Neuronal stem cell (in vitro differentiated cells): ENCODE results near the gene SPP2.

Experiments used
- DNase-seq: peaks from one replicate; pipeline ENCODE4 v3.0.0-alpha.2; 2013; ENCODE audit warnings: low spot score
- H2AFZ ChIP-seq: one replicate; pipeline ENCODE4 v1.6.1; 2013; ENCODE audit warnings: mild to moderate bottlenecking, low read length, inconsistent platforms
- H2AK5ac ChIP-seq: 2 replicates; pipeline ENCODE4 v1.6.1; 2013; ENCODE audit warnings: low read depth, mild to moderate bottlenecking, inconsistent platforms, low read length, moderate library complexity, mixed read lengths
- H2BK120ac ChIP-seq: 2 replicates; pipeline ENCODE4 v1.6.1; 2013; ENCODE audit warnings: low read depth, mild to moderate bottlenecking, inconsistent platforms, low read length, moderate library complexity, mixed read lengths
- H2BK12ac ChIP-seq: one replicate; pipeline ENCODE4 v1.6.1; 2013; ENCODE audit warnings: low read length, inconsistent platforms
- H2BK15ac ChIP-seq: 2 replicates; pipeline ENCODE4 v1.6.1; 2013; ENCODE audit warnings: mild to moderate bottlenecking, low read length, inconsistent platforms, mixed read lengths
- H2BK5ac ChIP-seq: one replicate; pipeline ENCODE4 v1.6.1; 2013; ENCODE audit warnings: inconsistent platforms, mild to moderate bottlenecking, low read length, moderate library complexity
- H3K14ac ChIP-seq: one replicate; pipeline ENCODE4 v1.6.1; 2013; ENCODE audit warnings: low read length, inconsistent platforms
- H3K18ac ChIP-seq: 2 replicates; pipeline ENCODE4 v1.6.1; 2013; ENCODE audit warnings: low read length, inconsistent platforms
- H3K23ac ChIP-seq: 2 replicates; pipeline ENCODE4 v1.6.1; 2013; ENCODE audit warnings: low read depth, mild to moderate bottlenecking, mixed read lengths, low read length, inconsistent platforms; ENCODE audit not compliant: poor library complexity
- H3K27ac ChIP-seq: replicated peaks from 3 replicates; pipeline ENCODE4 v1.5.1; 2013; ENCODE audit warnings: low read length, inconsistent platforms
- H3K27me3 ChIP-seq, 3 experiments: 2 replicates each; pipeline ENCODE4 v1.6.1; 2013; ENCODE audit warnings: low read length in 3 of 3, mild to moderate bottlenecking in 2 of 3, inconsistent platforms in 1 of 3, low read depth in 1 of 3, mixed read lengths in 1 of 3, moderate library complexity in 1 of 3; ENCODE audit not compliant: control insufficient read depth in 3 of 3, insufficient read depth in 3 of 3
- H3K36me3 ChIP-seq, 2 donors: replicated peaks in 1 of 2; 2 replicates each; pipeline ENCODE4 v1.6.1; 2013; ENCODE audit warnings: low read length in 2 of 2; ENCODE audit not compliant: control insufficient read depth in 2 of 2, insufficient read depth in 2 of 2
- H3K4ac ChIP-seq: 2 replicates; pipeline ENCODE4 v1.6.1; 2013; ENCODE audit warnings: inconsistent platforms, mild to moderate bottlenecking, low read length, moderate library complexity
- H3K4me1 ChIP-seq, 2 donors: 1 replicate in 1 of 2; 2 replicates in 1 of 2; pipeline ENCODE4 v1.6.1; 2013; ENCODE audit warnings: low read length in 2 of 2, low read depth in 1 of 2; ENCODE audit not compliant: control insufficient read depth in 2 of 2, insufficient read depth in 1 of 2
- H3K4me2 ChIP-seq: one replicate; pipeline ENCODE4 v1.6.1; 2013; ENCODE audit warnings: mild to moderate bottlenecking, low read length, inconsistent platforms; ENCODE audit not compliant: insufficient read depth, poor library complexity, severe bottlenecking
- H3K4me3 ChIP-seq, 2 donors: 2 replicates each; pipeline ENCODE4 v1.5.1; 2013; ENCODE audit warnings: low read length in 2 of 2, mild to moderate bottlenecking in 2 of 2, inconsistent platforms in 1 of 2, moderate library complexity in 1 of 2
- H3K79me1 ChIP-seq: one replicate; pipeline ENCODE4 v1.6.1; 2013; ENCODE audit warnings: low read depth, mild to moderate bottlenecking, inconsistent platforms, low read length, moderate library complexity
- H3K9ac ChIP-seq: one replicate; pipeline ENCODE4 v1.6.1; 2013; ENCODE audit warnings: mild to moderate bottlenecking, low read depth, low read length, inconsistent platforms; ENCODE audit not compliant: poor library complexity
- H3K9me3 ChIP-seq, 2 donors: replicated peaks in 1 of 2; 2 replicates each; pipeline versions ENCODE3 to v1.6.1; 2013; ENCODE audit warnings: low read length in 2 of 2, mild to moderate bottlenecking in 2 of 2, inconsistent platforms in 1 of 2, low read depth in 1 of 2, mixed read lengths in 1 of 2, moderate library complexity in 1 of 2; ENCODE audit not compliant: control insufficient read depth in 2 of 2, insufficient read depth in 1 of 2
- H4K8ac ChIP-seq: one replicate; pipeline ENCODE4 v1.6.1; 2013; ENCODE audit warnings: low read depth, mild to moderate bottlenecking, inconsistent platforms, low read length, moderate library complexity
- H4K91ac ChIP-seq: one replicate; pipeline ENCODE4 v1.6.1; 2013; ENCODE audit warnings: low read length, low read depth, mild to moderate bottlenecking, inconsistent platforms; ENCODE audit not compliant: poor library complexity
- WGBS, 2 donors: extraction: QIAGEN DNeasy Blood & Tissue Kit; methylation state at CpG; one replicate each; pipeline ENCODE4 v1.1.7; 2013; ENCODE audit warnings: missing lambda C conversion rate in 2 of 2, mixed read lengths in 1 of 2; ENCODE audit not compliant: insufficient read length in 2 of 2, insufficient replicate concordance in 1 of 2; ENCODE audit errors: extremely low coverage in 2 of 2; 5-methylcytosine and 5-hydroxymethylcytosine counted together

The SPP2 gene

DNA sequence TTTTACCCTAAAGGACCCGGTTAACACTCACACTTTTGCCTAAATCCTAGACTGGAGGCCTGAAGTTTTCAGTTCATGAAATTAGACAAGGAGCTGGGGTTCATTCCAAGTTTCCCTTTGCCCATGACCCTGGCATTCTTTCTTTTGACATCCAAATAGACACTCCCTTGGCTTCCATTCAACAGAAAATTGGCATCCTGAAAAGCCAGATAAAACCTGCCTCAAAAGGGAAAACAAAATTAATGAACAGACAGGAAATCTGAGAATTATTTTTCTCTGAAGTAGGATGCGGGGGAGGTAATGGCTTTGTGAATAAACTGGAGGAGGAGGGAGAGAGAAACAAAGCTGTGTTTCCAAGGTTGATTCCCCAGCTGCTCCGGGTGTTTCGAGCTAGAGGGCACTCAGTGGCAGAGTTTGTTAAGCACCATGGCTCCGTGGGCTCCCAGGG is 41.0 kb downstream of the SPP2 start:
- Histone ChIP-seq H2AK5ac (no peak overlapping the region), H3K18ac (no peak overlapping the region), H2BK12ac (no peak overlapping the region), H3K4ac (no peak overlapping the region), H2BK120ac (no peak overlapping the region), H3K27me3 (no peaks in the 10 kb centered on the region), H2BK5ac (no peak overlapping the region), H3K9me3 (peaks cover 0 to 2% of the 10 kb centered on the region in 2 donors), H4K8ac (no peak overlapping the region), H3K4me2 (no peak overlapping the region), H4K91ac (no peak overlapping the region), H3K14ac (peak overlapping the region; percentile 58), H3K23ac (no peak overlapping the region), H2BK15ac (no peak overlapping the region), H3K36me3 (no peaks in the 10 kb centered on the region), H3K4me1 (peaks cover 0 to 4% of the 10 kb centered on the region in 2 donors), H3K27ac (no peak overlapping the region), H2AFZ (peak overlapping the region; percentile 18), H3K9ac (no peak overlapping the region), H3K79me1 (peaks cover 2% of the 10 kb centered on the region), H3K4me3 (no peak overlapping the region)
- no CpG with 5 or more reads among the region's 5 CpGs for WGBS, 2 donors
- DNase-seq, result no peak

DNA sequence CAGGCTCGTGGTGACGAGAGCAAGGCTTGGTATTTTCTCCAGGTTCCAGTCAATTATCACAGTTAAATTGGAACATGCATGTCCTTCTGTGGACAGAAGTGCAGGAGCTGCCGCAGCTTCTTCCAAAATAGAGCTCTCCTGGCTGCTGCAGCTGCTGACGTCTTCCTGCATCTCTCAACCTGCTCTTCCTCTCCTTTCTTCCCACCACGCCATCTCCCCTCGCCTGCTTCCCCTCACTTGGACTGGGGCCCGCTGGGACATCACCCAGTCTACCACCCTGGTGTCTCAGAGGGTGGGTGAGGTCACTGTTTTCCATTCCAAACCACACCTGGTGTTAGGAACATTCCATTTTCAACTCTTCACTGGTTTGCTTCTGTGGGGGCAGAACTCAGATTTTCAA is 41.4 kb downstream of the SPP2 start:
- Histone ChIP-seq H3K4me1 (peaks cover 0 to 4% of the 10 kb centered on the region in 2 donors), H2BK120ac (no peak overlapping the region), H3K14ac (peak overlapping the region; percentile 58), H2AK5ac (no peak overlapping the region), H3K4ac (no peak overlapping the region), H2BK5ac (no peak overlapping the region), H2AFZ (peak overlapping the region; percentile 18), H3K18ac (peak overlapping the region; percentile 45), H3K23ac (no peak overlapping the region), H3K9ac (no peak overlapping the region), H3K27me3 (no peaks in the 10 kb centered on the region), H2BK15ac (no peak overlapping the region), H2BK12ac (no peak overlapping the region), H3K9me3 (peaks cover 0 to 2% of the 10 kb centered on the region in 2 donors), H3K27ac (no peak overlapping the region), H3K4me3 (no peak overlapping the region), H3K36me3 (no peaks in the 10 kb centered on the region), H3K79me1 (peaks cover 2% of the 10 kb centered on the region), H4K8ac (no peak overlapping the region), H3K4me2 (no peak overlapping the region), H4K91ac (no peak overlapping the region)
- WGBS, 2 donors, result no CpG with 5 or more reads among the region's 7 CpGs
- no peak for DNase-seq

DNA sequence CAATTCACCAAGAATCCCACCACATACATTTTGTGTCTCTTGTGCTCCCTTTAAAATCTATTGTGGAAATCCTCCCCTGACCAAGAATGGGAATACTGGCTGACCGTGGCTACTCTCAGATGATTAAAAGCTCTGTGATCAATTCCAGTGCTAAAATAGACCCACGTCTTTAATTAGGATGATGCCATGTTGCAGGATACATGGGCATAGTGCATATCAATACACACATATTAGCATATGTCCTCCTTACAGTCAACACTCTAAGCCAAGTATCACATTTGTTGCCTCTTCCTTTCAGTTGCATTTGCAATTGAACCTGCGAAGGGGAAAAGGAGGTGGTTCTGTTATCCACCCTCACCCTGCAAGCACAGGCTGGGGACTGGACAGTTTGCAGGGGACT is 41.8 kb downstream of the SPP2 start:
- H2BK12ac ChIP-seq, result no peak overlapping the region
- H2BK5ac ChIP-seq, result no peak overlapping the region
- no peak overlapping the region for H3K4me2 ChIP-seq
- WGBS, 2 donors, result no CpG with 5 or more reads among the region's 3 CpGs
- H3K36me3 ChIP-seq, result no peaks in the 10 kb centered on the region
- H3K18ac ChIP-seq, result no peak overlapping the region
- H4K91ac ChIP-seq, result no peak overlapping the region
- H3K9ac ChIP-seq, result no peak overlapping the region
- peaks cover 0 to 4% of the 10 kb centered on the region in 2 donors for H3K4me1 ChIP-seq
- no peak overlapping the region for H3K27ac ChIP-seq
- no peak overlapping the region for H2AFZ ChIP-seq
- no peak overlapping the region for H4K8ac ChIP-seq
- H3K27me3 ChIP-seq, result no peaks in the 10 kb centered on the region
- H3K4ac ChIP-seq, result no peak overlapping the region
- no peak overlapping the region for H3K23ac ChIP-seq
- no peak overlapping the region for H3K14ac ChIP-seq
- no peak overlapping the region for H3K4me3 ChIP-seq
- H3K79me1 ChIP-seq, result peaks cover 2% of the 10 kb centered on the region
- no peak overlapping the region for H2BK120ac ChIP-seq
- no peak for DNase-seq
- H2BK15ac ChIP-seq, result no peak overlapping the region
- H2AK5ac ChIP-seq, result no peak overlapping the region
- peaks cover 0 to 2% of the 10 kb centered on the region in 2 donors for H3K9me3 ChIP-seq

DNA sequence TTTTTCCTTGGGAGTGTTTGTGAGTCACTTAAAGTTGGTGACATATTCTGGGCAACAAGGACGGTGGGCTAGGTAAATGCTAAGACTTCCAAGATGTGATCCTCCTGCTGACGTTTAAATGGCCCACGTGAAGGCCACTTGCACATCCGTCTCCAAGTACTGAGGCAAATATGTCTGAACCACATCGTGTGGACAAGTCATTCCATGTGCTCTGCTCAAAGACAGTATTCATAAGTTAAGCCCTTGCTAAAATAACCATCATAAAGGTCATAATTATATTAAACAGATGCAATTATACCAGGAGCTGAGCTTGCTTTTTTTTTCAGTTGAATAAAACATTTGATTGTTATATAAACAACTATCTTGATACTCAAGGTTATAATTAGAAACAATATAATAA is 44.8 kb downstream of the SPP2 start:
- peaks cover 0 to 4% of the 10 kb centered on the region in 2 donors for H3K4me1 ChIP-seq
- H3K14ac ChIP-seq, result no peak overlapping the region

More for the DNA sequence above, 44.8 kb downstream of the SPP2 start:
- H4K91ac ChIP-seq, result no peak overlapping the region
- peaks cover 0 to 4% (median 0%) of the 10 kb centered on the region in 3 experiments for H3K27me3 ChIP-seq
- no peak overlapping the region for H3K4me2 ChIP-seq
- no peak overlapping the region for H2AFZ ChIP-seq
- no peaks in the 10 kb centered on the region for H3K36me3 ChIP-seq
- H3K79me1 ChIP-seq, result peaks cover 2% of the 10 kb centered on the region
- DNase-seq, result no peak
- no peak overlapping the region for H2AK5ac ChIP-seq
- no peak overlapping the region for H3K4ac ChIP-seq
- H2BK12ac ChIP-seq, result no peak overlapping the region
- H4K8ac ChIP-seq, result no peak overlapping the region
- no peak overlapping the region for H2BK15ac ChIP-seq
- no peak overlapping the region for H3K23ac ChIP-seq
- no peak overlapping the region for H3K18ac ChIP-seq
- H2BK120ac ChIP-seq, result no peak overlapping the region
- H3K4me3 ChIP-seq, result no peak overlapping the region
- no peak overlapping the region for H3K27ac ChIP-seq
- H3K9me3 ChIP-seq, result no peaks in the 10 kb centered on the region
- no peak overlapping the region for H3K9ac ChIP-seq
- no peak overlapping the region for H2BK5ac ChIP-seq
- no CpG with 5 or more reads among the region's 5 CpGs for WGBS, 2 donors
